CD8-positive, alpha-beta memory T cell (primary cell): ENCODE data around the gene DCST1. TPM values are rescaled to one million over a fixed set of nuclear protein-coding genes. Genes with fewer than 3 reads are reported as not detected.

Experiments
- CTCF ChIA-PET: fragments of 350-600 bp; sonication (Branson Sonifier 250); formaldehyde crosslinking; loops from one replicate; lab custom pipeline; 2021; ENCODE audit warnings: antibody characterized with exemption; lab: Charles Lee
- POLR2A ChIA-PET: fragments of 350-600 bp; sonication (Branson Sonifier 250); formaldehyde crosslinking; loops from one replicate; lab custom pipeline; 2021; ENCODE audit warnings: antibody characterized with exemption; lab: Charles Lee
- DNase-seq, 5 donors: peaks; one replicate each; pipeline versions ENCODE4 v3.0.0 to v3.0.0-alpha.2; 2020 to 2022; ENCODE audit warnings: mixed read lengths in 1 of 5
- H3K27ac ChIP-seq: one replicate; pipeline ENCODE4 v1.7.0; 2013; ENCODE audit warnings: low read depth, mild to moderate bottlenecking, low read length, moderate library complexity
- H3K27me3 ChIP-seq: 2 replicates; pipeline ENCODE4 v1.7.0; 2013; ENCODE audit warnings: low read length, mild to moderate bottlenecking; ENCODE audit not compliant: insufficient read depth, poor library complexity, severe bottlenecking
- H3K36me3 ChIP-seq: 2 replicates; pipeline ENCODE4 v1.7.0; 2013; ENCODE audit warnings: mild to moderate bottlenecking, low read length, moderate library complexity; ENCODE audit not compliant: insufficient read depth
- H3K4me1 ChIP-seq: 2 replicates; pipeline ENCODE4 v1.7.0; 2013; ENCODE audit warnings: mild to moderate bottlenecking, low read length, moderate library complexity; ENCODE audit not compliant: insufficient read depth
- H3K4me3 ChIP-seq: 2 replicates; pipeline ENCODE4 v1.7.0; 2013; ENCODE audit warnings: mild to moderate bottlenecking, low read length
- H3K9me3 ChIP-seq: 2 replicates; pipeline ENCODE4 v1.7.0; 2013; ENCODE audit warnings: mild to moderate bottlenecking, low read length
- H3K27ac Mint-ChIP-seq, 8 donors: one replicate each; pipeline ENCODE4 v1.8.0; 2020 to 2021; ENCODE audit warnings: mixed read lengths in 8 of 8, mild to moderate bottlenecking in 6 of 8, inconsistent platforms in 3 of 8, moderate library complexity in 3 of 8
- H3K27me3 Mint-ChIP-seq, 2 donors: one replicate each; pipeline ENCODE4 v1.8.0; 2020 to 2021; ENCODE audit warnings: mixed read lengths in 2 of 2, mild to moderate bottlenecking in 1 of 2, moderate library complexity in 1 of 2
- H3K36me3 Mint-ChIP-seq, 3 donors: one replicate each; pipeline ENCODE4 v1.8.0; 2020 to 2021; ENCODE audit warnings: mixed read lengths in 3 of 3, inconsistent platforms in 1 of 3, mild to moderate bottlenecking in 1 of 3
- H3K4me1 Mint-ChIP-seq, 3 donors: one replicate each; pipeline ENCODE4 v1.8.0; 2020 to 2021; ENCODE audit warnings: mixed read lengths in 3 of 3, inconsistent platforms in 1 of 3, mild to moderate bottlenecking in 1 of 3
- H3K4me3 Mint-ChIP-seq, 7 donors: one replicate each; pipeline ENCODE4 v1.8.0; 2020 to 2021; ENCODE audit warnings: mixed read lengths in 7 of 7, mild to moderate bottlenecking in 6 of 7, moderate library complexity in 4 of 7, inconsistent platforms in 2 of 7
- H3K9me3 Mint-ChIP-seq, 5 donors: one replicate each; pipeline ENCODE4 v1.8.0; 2020 to 2022; ENCODE audit warnings: mixed read lengths in 5 of 5, mild to moderate bottlenecking in 3 of 5, moderate library complexity in 2 of 5, inconsistent platforms in 1 of 5
- polyA plus RNA-seq: library from polyadenylated mRNA; unstranded; fragments of 300-500 nt; fragmentation: Illumina TruSeq; gene quantifications from one replicate; pipeline ENCODE4 v1.2.3, GENCODE V29; 2021
- total RNA-seq, 2 experiments: library from RNA; stranded (reverse); gene quantifications; one replicate each; pipeline ENCODE4 v1.2.3, GENCODE V29; 2021

DCST1 gene
- total and polyA plus RNA-seq, 3 experiments from 2014 or later = not detected

GRCh38 chr1:155061381-155062150 lies 27.9 kb downstream of the DCST1 start:
- H3K27me3 Mint-ChIP-seq = no peaks in the 10 kb centered on the region
- peak overlapping the region; percentile 49 to 79 (median 68) for H3K4me3 Mint-ChIP-seq
- CTCF ChIA-PET = interaction anchor here (0.6 to 11.7 kb wide), 36 partner anchors 8 to 502 kb away, joined by 3 to 172 read pairs (median 4); partner anchors contain the start of genes ADAM15, EFNA3, KRTCAP2 and LENEP
- Histone ChIP-seq H3K27me3 (no peaks in the 10 kb centered on the region), H3K9me3 (no peaks in the 10 kb centered on the region), H3K4me3 (no peak overlapping the region), H3K27ac (no peak overlapping the region), H3K4me1 (peaks cover 34% of the 10 kb centered on the region), H3K36me3 (no peaks in the 10 kb centered on the region)
- DNase-seq = peak; percentile 87 to 96 (median 91)
- POLR2A ChIA-PET = interaction anchor here (0.6 to 1.5 kb wide), 5 partner anchors 10 to 270 kb away, joined by 3 to 5 read pairs (median 3); partner anchors contain the start of genes ADAM15 and PYGO2
- peaks cover 0 to 22% (median 2%) of the 10 kb centered on the region in 3 donors for H3K36me3 Mint-ChIP-seq
- H3K4me1 Mint-ChIP-seq = peaks cover 23 to 39% (median 33%) of the 10 kb centered on the region in 3 donors
- peak overlapping the region in 4 of 8 donors; percentile 11 to 55 (median 20) for H3K27ac Mint-ChIP-seq
- no peaks in the 10 kb centered on the region for H3K9me3 Mint-ChIP-seq

DNA sequence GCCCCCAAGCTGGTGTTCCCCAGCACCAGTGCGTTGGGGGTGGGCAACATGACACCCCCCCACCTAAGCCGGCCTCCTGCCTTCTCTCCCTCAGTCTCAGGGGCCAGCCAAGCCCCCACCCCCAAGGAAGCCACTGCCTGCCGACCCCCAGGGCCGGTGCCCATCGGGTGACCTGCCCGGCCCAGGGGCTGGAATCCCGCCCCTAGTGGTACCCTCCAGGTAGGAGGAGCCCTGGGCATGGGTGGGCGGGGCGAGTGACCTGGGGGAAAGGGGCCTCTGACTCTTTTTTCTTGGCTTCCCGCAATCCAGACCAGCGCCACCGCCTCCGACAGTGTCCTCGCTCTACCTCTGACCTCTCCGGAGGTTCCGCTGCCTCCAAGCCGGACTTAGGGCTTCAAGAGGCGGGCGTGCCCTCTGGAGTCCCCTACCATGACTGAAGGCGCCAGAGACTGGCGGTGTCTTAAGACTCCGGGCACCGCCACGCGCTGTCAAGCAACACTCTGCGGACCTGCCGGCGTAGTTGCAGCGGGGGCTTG lies 28.6 kb downstream of the DCST1 start:
- Histone ChIP-seq H3K9me3 (no peaks in the 10 kb centered on the region), H3K4me1 (peaks cover 34% of the 10 kb centered on the region), H3K27ac (no peak overlapping the region), H3K27me3 (no peaks in the 10 kb centered on the region), H3K36me3 (no peaks in the 10 kb centered on the region), H3K4me3 (peak overlapping the region; percentile 88)
- peak overlapping the region in 4 of 7 donors; percentile 69 to 96 (median 87) for H3K4me3 Mint-ChIP-seq
- H3K27ac Mint-ChIP-seq = peak overlapping the region in 1 of 8 donors; percentile 17
- peaks cover 23 to 39% (median 33%) of the 10 kb centered on the region in 3 donors for H3K4me1 Mint-ChIP-seq
- no peaks in the 10 kb centered on the region for H3K27me3 Mint-ChIP-seq
- H3K36me3 Mint-ChIP-seq = peaks cover 0 to 27% (median 6%) of the 10 kb centered on the region in 3 donors
- no peaks in the 10 kb centered on the region for H3K9me3 Mint-ChIP-seq
- DNase-seq = peak in 1 of 5 donors; percentile 55
- POLR2A ChIA-PET = interaction anchor here (0.6 to 3.5 kb wide), 4 partner anchors 21 to 271 kb away, joined by 3 to 15 read pairs (median 4); no protein-coding TSS in a partner anchor
- CTCF ChIA-PET = interaction anchor here (0.6 to 11.7 kb wide), 38 partner anchors 7 to 503 kb away, joined by 3 to 172 read pairs (median 4); partner anchors contain the start of genes ADAM15, EFNA3, KRTCAP2 and PBXIP1

- no peaks in the 10 kb centered on the region for H3K27me3 Mint-ChIP-seq
- H3K36me3 Mint-ChIP-seq = peaks cover 0 to 26% (median 6%) of the 10 kb centered on the region in 3 donors
- H3K27ac Mint-ChIP-seq = peak overlapping the region in 4 of 8 donors; percentile 17 to 88 (median 80)
- ChIA-PET POLR2A (interaction anchor here (1.0 to 3.5 kb wide), 2 partner anchors 22 to 127 kb away, joined by 4 to 15 read pairs; partner anchors contain the start of gene PMVK), CTCF (interaction anchor here (0.8 to 11.7 kb wide), 11 partner anchors 13 to 108 kb away, joined by 3 to 172 read pairs (median 4); partner anchors contain the start of gene EFNA3)
- Histone ChIP-seq H3K9me3 (no peaks in the 10 kb centered on the region), H3K27me3 (no peaks in the 10 kb centered on the region), H3K27ac (no peak overlapping the region), H3K36me3 (no peaks in the 10 kb centered on the region), H3K4me3 (peak overlapping the region; percentile 88), H3K4me1 (peaks cover 34% of the 10 kb centered on the region)
- no peaks in the 10 kb centered on the region for H3K9me3 Mint-ChIP-seq
- H3K4me3 Mint-ChIP-seq = peak overlapping the region; percentile 87 to 97 (median 91)
- DNase-seq = peak; percentile 37 to 76 (median 53)
- H3K4me1 Mint-ChIP-seq = peaks cover 23 to 39% (median 33%) of the 10 kb centered on the region in 3 donors
Observed at GRCh38 chr1:155062702-155063411, 29.2 kb downstream of the DCST1 start.

- Histone ChIP-seq H3K27ac (peak within 1 kb of the TSS; percentile 65), H3K36me3 (no peaks in the 10 kb centered on the region), H3K27me3 (no peaks in the 10 kb centered on the region), H3K4me1 (peaks cover 34% of the 10 kb centered on the region), H3K4me3 (peak within 1 kb of the TSS; percentile 88), H3K9me3 (no peaks in the 10 kb centered on the region)
- ChIA-PET CTCF (interaction anchor here (1.0 to 11.7 kb wide), 9 partner anchors 13 to 44 kb away, joined by 3 to 172 read pairs (median 7); partner anchors contain the start of gene EFNA3), POLR2A (interaction anchor here (1.0 to 3.5 kb wide), 2 partner anchors 21 to 127 kb away, joined by 4 to 15 read pairs; partner anchors contain the start of gene PMVK)
- H3K4me3 Mint-ChIP-seq = peak within 1 kb of the TSS; percentile 89 to 98 (median 95)
- H3K27ac Mint-ChIP-seq = peak within 1 kb of the TSS; percentile 40 to 92 (median 80)
- no peaks in the 10 kb centered on the region for H3K9me3 Mint-ChIP-seq
- H3K36me3 Mint-ChIP-seq = peaks cover 0 to 24% (median 6%) of the 10 kb centered on the region in 3 donors
- H3K4me1 Mint-ChIP-seq = peaks cover 23 to 39% (median 33%) of the 10 kb centered on the region in 3 donors
- DNase-seq = peak; percentile 73 to 87 (median 80)
- no peaks in the 10 kb centered on the region for H3K27me3 Mint-ChIP-seq
Observed at GRCh38 chr1:155063550-155064110, 30.0 kb downstream of the DCST1 start, which contains the start of gene EFNA4. Gene EFNA4 (plus strand): TSS chr1:155063740. CDS start chr1:155063824, 84 bp downstream.

DNA sequence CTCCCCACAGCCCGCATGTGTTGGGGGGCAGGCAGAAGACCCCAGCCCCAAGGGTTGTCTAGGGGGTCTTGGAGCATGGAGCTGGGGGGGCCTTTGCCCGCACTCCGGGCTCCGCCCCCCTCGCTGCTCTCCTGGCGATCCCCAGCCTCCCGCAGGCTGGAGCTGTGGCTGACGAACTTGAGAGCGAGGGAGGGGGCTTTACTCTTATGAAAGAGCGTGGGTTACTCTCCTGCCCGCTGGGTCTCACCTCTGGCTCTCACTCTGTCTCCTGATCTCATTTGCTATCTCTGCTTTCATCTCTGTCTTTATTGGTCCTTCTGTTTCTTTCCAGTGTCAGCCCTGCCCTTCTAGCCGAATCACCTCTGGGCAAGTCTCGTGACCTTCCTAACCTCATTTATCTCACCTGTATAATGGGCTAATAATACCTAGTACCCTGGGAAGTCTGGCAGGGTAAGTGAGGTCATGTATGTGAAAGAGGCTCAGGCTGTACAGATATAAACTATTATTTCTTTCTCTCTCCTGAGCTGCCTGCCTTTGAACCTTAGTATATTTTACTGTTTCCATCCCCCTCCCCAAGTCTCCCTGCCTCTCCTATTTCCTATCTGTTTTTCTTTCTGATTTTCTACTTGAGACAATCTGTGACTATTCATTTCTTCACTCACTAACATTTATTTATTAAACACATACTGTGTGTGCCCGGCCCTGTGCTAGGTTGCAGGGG lies 30.6 kb downstream of the DCST1 start:
- Mint-ChIP-seq H3K9me3 (no peaks in the 10 kb centered on the region), H3K4me3 (peak overlapping the region; percentile 82 to 98 (median 89)), H3K36me3 (peaks cover 0 to 25% (median 8%) of the 10 kb centered on the region in 3 donors), H3K4me1 (peaks cover 23 to 39% (median 33%) of the 10 kb centered on the region in 3 donors), H3K27ac (peak overlapping the region; percentile 6 to 92 (median 76)), H3K27me3 (no peaks in the 10 kb centered on the region)
- POLR2A ChIA-PET = interaction anchor here (1.0 to 3.5 kb wide), 2 partner anchors 21 to 103 kb away, joined by 3 to 15 read pairs; no protein-coding TSS in a partner anchor
- DNase-seq = peak in 1 of 5 donors; percentile 20
- Histone ChIP-seq H3K27ac (peak overlapping the region; percentile 65), H3K36me3 (no peaks in the 10 kb centered on the region), H3K4me1 (peaks cover 34% of the 10 kb centered on the region), H3K27me3 (no peaks in the 10 kb centered on the region), H3K9me3 (no peaks in the 10 kb centered on the region), H3K4me3 (peak overlapping the region; percentile 88)
- CTCF ChIA-PET = interaction anchor here (1.3 to 5.0 kb wide), 7 partner anchors 12 to 27 kb away, joined by 3 to 46 read pairs (median 7); partner anchors contain the start of genes ADAM15 and EFNA3

DNA sequence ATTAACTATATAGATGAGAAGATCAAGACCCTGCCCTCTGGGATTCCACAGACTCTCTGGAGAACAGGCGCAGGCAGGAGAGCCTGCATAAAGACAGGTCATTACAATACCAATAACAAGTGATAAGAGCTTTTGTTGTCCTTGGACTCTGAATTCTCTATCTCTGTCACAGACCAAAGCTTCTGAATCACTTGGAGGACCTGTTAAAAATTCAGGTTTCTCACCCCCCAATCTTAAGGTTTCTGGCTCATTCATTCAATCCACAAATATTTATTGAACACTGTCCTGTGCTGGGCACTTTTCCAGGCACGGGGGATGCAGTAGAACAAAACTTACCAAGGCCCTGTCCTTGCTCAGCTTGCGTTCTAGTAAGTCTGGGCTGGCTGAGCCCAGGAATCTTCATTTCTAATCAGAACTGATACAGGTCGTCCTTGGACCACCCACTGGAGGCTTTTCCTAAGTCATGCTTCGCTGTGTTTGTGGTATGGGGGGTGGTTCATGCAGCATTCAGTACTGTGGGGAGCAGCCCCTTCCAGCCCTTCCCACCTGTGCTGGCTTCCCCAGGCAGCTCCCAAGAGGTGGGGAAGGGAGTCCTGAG lies 31.3 kb downstream of the DCST1 start:
- no peak overlapping the region for H3K4me3 ChIP-seq
- Mint-ChIP-seq H3K4me3 (peak overlapping the region; percentile 82 to 98 (median 89)), H3K27ac (peak overlapping the region; percentile 6 to 92 (median 82)), H3K27me3 (no peaks in the 10 kb centered on the region), H3K4me1 (peaks cover 23 to 40% (median 33%) of the 10 kb centered on the region in 3 donors), H3K9me3 (no peaks in the 10 kb centered on the region), H3K36me3 (peaks cover 0 to 24% (median 8%) of the 10 kb centered on the region in 3 donors)
- POLR2A ChIA-PET = interaction anchor here (1.0 to 3.5 kb wide), 2 partner anchors 20 to 103 kb away, joined by 3 to 15 read pairs; no protein-coding TSS in a partner anchor
- H3K9me3 ChIP-seq = no peaks in the 10 kb centered on the region
- no peaks in the 10 kb centered on the region for H3K36me3 ChIP-seq
- H3K27me3 ChIP-seq = no peaks in the 10 kb centered on the region
- H3K4me1 ChIP-seq = peaks cover 34% of the 10 kb centered on the region
- no peak overlapping the region for H3K27ac ChIP-seq
- CTCF ChIA-PET = interaction anchor here (0.8 to 5.0 kb wide), 8 partner anchors 11 to 108 kb away, joined by 3 to 46 read pairs (median 6); partner anchors contain the start of genes ADAM15 and KRTCAP2
- no peak for DNase-seq
